ENCODE results near the gene SNX5.

Gene SNX5

GRCh38 chr20:17957505-17958363 is 10.9 kb downstream of the SNX5 start:
- H3K27ac ChIP-seq, result peak overlapping the region; percentile 83

GRCh38 chr20:17956099-17956685 is 12.4 kb downstream of the SNX5 start:
- no peak overlapping the region for H3K4me3 ChIP-seq (ENCODE audit: low read depth, low read length)
- in situ Hi-C loops (cut with HindIII; ENCODE audit: low pct_ligation_motif_present, low sequenced_read_pairs), result no loop called here
- peaks cover 48% of the 10 kb centered on the region for H3K36me3 ChIP-seq (replicated peaks)
- TF ChIP-seq, protein P1, sequence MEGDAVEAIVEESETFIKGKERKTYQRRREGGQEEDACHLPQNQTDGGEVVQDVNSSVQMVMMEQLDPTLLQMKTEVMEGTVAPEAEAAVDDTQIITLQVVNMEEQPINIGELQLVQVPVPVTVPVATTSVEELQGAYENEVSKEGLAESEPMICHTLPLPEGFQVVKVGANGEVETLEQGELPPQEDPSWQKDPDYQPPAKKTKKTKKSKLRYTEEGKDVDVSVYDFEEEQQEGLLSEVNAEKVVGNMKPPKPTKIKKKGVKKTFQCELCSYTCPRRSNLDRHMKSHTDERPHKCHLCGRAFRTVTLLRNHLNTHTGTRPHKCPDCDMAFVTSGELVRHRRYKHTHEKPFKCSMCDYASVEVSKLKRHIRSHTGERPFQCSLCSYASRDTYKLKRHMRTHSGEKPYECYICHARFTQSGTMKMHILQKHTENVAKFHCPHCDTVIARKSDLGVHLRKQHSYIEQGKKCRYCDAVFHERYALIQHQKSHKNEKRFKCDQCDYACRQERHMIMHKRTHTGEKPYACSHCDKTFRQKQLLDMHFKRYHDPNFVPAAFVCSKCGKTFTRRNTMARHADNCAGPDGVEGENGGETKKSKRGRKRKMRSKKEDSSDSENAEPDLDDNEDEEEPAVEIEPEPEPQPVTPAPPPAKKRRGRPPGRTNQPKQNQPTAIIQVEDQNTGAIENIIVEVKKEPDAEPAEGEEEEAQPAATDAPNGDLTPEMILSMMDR (IDR thresholded peaks at IDR 0.05; ENCODE audit: low read depth, low read length, missing control alignments), result no peak
- no peaks in the 10 kb centered on the region for H3K27me3 ChIP-seq (replicated peaks)
- H3K27ac ChIP-seq, result no peak overlapping the region
- DNase-seq, result no peak

More at GRCh38 chr20:17957505-17958363, 10.9 kb downstream of the SNX5 start:
- no peak for DNase-seq
- peaks cover 34% of the 10 kb centered on the region for H3K36me3 ChIP-seq (replicated peaks)
- H3K27me3 ChIP-seq (replicated peaks), result no peaks in the 10 kb centered on the region
- in situ Hi-C loops (cut with HindIII; ENCODE audit: low pct_ligation_motif_present, low sequenced_read_pairs), result no loop called here
- TF ChIP-seq, protein P1 (IDR thresholded peaks at IDR 0.05; ENCODE audit: low read depth, low read length, missing control alignments), result no peak
- no peak overlapping the region for H3K4me3 ChIP-seq (ENCODE audit: low read depth, low read length)

DNA sequence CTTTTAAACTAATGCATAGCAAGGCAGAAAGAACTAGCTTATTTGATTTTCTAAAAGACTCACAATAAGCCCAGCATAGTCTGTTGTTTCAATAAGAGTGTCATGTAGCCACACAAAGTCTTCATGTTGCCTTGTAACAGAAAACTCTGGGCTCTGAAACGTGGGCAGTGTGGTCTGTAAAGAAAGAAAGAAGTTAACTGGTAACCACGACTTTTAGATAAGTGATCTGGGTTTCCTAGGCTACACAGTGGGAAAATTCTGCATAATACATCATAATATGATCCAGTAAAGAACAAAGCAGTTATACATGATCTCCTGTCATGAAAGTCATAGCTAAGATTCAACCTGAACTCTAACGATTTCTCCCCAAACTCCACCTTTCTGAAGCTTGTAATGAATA is 13.3 kb downstream of the SNX5 start:
- TF ChIP-seq, protein P1 (IDR thresholded peaks at IDR 0.05; ENCODE audit: low read depth, low read length, missing control alignments), result no peak
- Histone ChIP-seq H3K27ac (peak overlapping the region; percentile 40), H3K4me3 (ENCODE audit: low read depth, low read length) (no peak overlapping the region), H3K27me3 (replicated peaks) (no peaks in the 10 kb centered on the region), H3K36me3 (replicated peaks) (peaks cover 57% of the 10 kb centered on the region)
- peak; percentile 40 for DNase-seq
- in situ Hi-C loops (cut with HindIII; ENCODE audit: low pct_ligation_motif_present, low sequenced_read_pairs), result no loop called here

DNA sequence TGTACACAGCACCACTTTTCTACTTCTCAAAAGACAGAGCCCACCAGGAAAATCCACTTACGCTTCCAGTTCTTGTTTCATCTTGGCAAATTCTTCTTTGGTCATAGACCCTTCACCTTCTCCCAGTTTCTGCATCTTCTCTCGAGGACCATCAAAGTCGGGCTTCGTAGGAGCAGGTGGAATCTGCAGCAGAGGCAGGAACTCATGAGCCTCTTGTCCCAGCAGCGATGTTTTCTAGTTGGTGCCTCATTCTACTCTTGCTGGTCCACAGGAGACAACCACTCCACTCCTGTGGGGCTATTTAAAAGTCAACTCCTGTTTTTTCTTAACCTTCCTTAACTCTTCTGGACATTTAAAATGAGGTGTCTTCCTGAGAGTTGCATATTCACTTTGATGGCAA is 14.7 kb downstream of the SNX5 start:
- Histone ChIP-seq H3K27ac (no peak overlapping the region), H3K4me3 (ENCODE audit: low read depth, low read length) (no peak overlapping the region), H3K27me3 (replicated peaks) (no peaks in the 10 kb centered on the region), H3K36me3 (replicated peaks) (peaks cover 71% of the 10 kb centered on the region)
- in situ Hi-C loops (cut with HindIII; ENCODE audit: low pct_ligation_motif_present, low sequenced_read_pairs), result no loop called here
- TF ChIP-seq, protein P1 (IDR thresholded peaks at IDR 0.05; ENCODE audit: low read depth, low read length, missing control alignments), result no peak
- DNase-seq, result no peak

- no peaks in the 10 kb centered on the region for H3K27me3 ChIP-seq (replicated peaks)
Measured at GRCh38 chr20:17952692-17953684, 15.6 kb downstream of the SNX5 start.

More at GRCh38 chr20:17952692-17953684, 15.6 kb downstream of the SNX5 start:
- Histone ChIP-seq H3K4me3 (ENCODE audit: low read depth, low read length) (no peak overlapping the region), H3K36me3 (replicated peaks) (peaks cover 79% of the 10 kb centered on the region), H3K27ac (no peak overlapping the region)
- DNase-seq, result no peak
- in situ Hi-C loops (cut with HindIII; ENCODE audit: low pct_ligation_motif_present, low sequenced_read_pairs), result no loop called here
- TF ChIP-seq, protein P1 (IDR thresholded peaks at IDR 0.05; ENCODE audit: low read depth, low read length, missing control alignments), result no peak

Data from brain microvascular endothelial cell (primary cell).